Measurements from ENCODE around the gene LCN1. TPM values are rescaled to one million over a fixed set of nuclear protein-coding genes. Genes with fewer than 3 reads are reported as not detected.
A peak's percentile ranks its signal among the peaks of the same experiment; 100 is the strongest.

The LCN1 gene
- total RNA-seq, 1 experiment from 2014 or later = not detected

DNA sequence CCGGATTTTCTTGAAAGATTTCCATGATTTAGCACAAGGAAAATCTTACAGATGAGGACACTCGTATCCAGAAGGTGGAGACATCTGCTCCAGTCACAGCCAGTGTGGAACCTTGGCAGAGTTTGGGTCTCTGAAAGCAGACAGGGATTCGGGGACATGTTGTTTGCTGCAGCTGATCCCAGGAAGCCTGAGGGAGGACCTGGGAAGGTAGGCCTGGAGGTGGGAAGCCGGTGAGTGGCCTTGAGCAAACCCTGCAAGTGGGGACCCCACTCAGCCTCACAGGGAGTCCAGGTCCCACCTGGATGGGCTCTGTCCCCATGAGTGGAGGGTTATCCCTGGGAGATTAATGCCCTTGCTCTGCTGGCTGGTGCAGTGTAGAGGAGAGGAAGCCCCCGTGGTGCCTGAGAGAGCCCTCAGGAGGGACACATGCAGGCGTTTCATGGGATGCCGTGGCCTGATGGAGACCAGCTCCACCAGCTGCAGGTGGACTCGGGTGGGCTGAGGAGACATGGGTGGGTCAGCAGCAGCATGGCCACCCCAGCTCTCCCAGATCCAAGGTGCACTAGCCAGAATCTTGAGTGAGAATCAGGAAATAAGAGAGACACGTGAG, 12.9 kb upstream of the LCN1 start:
- Histone ChIP-seq H3K9me3 (ENCODE audit: control insufficient read depth, low read depth, low read length) (no peaks in the 10 kb centered on the region), H2AFZ (ENCODE audit: low read length) (no peak overlapping the region), H2BK20ac (ENCODE audit: low read depth, low read length, poor library complexity, severe bottlenecking) (no peak overlapping the region), H3K27ac (ENCODE audit: insufficient read length, low read depth, low read length) (no peak overlapping the region), H4K20me1 (ENCODE audit: control insufficient read depth, insufficient read depth, insufficient read length) (no peaks in the 10 kb centered on the region), H3K9ac (ENCODE audit: extremely low read depth, insufficient read length, low read length) (no peak overlapping the region), H3K23ac (ENCODE audit: insufficient read length, low read depth, low read length) (no peak overlapping the region), H3K56ac (ENCODE audit: insufficient read length, low read depth, low read length) (no peak overlapping the region), H3T11ph (ENCODE audit: low read length) (no peak overlapping the region), H4K5ac (ENCODE audit: insufficient read length, low read depth, low read length) (no peak overlapping the region), H3K79me1 (ENCODE audit: insufficient read depth, low read depth, low read length, poor library complexity, severe bottlenecking) (no peaks in the 10 kb centered on the region), H2BK5ac (ENCODE audit: insufficient read length, low read length) (no peak overlapping the region), H2BK15ac (ENCODE audit: low read depth, low read length) (no peak overlapping the region), H4K8ac (replicated peaks; ENCODE audit: insufficient read length, low read depth, low read length) (no peak overlapping the region), H2BK12ac (ENCODE audit: insufficient read length, low read depth, low read length) (no peak overlapping the region), H3K4me2 (ENCODE audit: insufficient read depth, insufficient read length, low read length) (no peak overlapping the region), H3K4ac (ENCODE audit: low read depth, low read length) (no peak overlapping the region), H2AK5ac (ENCODE audit: insufficient read length, low read length) (no peak overlapping the region), H3K4me1 (ENCODE audit: insufficient read depth, low read length) (0 out of 2 replicates have a peak, but pooled peaks cover 2% of the 10 kb centered on the region), H3K27me3 (ENCODE audit: insufficient read depth, low read length) (no peaks in the 10 kb centered on the region), H3K79me2 (ENCODE audit: insufficient read depth, low read length) (no peaks in the 10 kb centered on the region), H4K91ac (ENCODE audit: insufficient read length, low read depth, low read length) (no peak overlapping the region), H2BK120ac (ENCODE audit: low read depth, low read length, poor library complexity, severe bottlenecking) (no peak overlapping the region), H3K23me2 (ENCODE audit: insufficient read length, low read depth, low read length, poor library complexity, severe bottlenecking) (no peaks in the 10 kb centered on the region), H3K14ac (ENCODE audit: insufficient read depth, low read length) (no peak overlapping the region), H3K18ac (ENCODE audit: insufficient read length, low read depth, low read length) (no peak overlapping the region)
- no peaks in the 10 kb centered on the region; a peak in 1 of 5 replicates for H3K9me3 Mint-ChIP-seq
- no peaks in the 10 kb centered on the region for H3K27me3 Mint-ChIP-seq (ENCODE audit: low read depth)
- TF ChIP-seq, protein P1, sequence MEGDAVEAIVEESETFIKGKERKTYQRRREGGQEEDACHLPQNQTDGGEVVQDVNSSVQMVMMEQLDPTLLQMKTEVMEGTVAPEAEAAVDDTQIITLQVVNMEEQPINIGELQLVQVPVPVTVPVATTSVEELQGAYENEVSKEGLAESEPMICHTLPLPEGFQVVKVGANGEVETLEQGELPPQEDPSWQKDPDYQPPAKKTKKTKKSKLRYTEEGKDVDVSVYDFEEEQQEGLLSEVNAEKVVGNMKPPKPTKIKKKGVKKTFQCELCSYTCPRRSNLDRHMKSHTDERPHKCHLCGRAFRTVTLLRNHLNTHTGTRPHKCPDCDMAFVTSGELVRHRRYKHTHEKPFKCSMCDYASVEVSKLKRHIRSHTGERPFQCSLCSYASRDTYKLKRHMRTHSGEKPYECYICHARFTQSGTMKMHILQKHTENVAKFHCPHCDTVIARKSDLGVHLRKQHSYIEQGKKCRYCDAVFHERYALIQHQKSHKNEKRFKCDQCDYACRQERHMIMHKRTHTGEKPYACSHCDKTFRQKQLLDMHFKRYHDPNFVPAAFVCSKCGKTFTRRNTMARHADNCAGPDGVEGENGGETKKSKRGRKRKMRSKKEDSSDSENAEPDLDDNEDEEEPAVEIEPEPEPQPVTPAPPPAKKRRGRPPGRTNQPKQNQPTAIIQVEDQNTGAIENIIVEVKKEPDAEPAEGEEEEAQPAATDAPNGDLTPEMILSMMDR (conservative IDR thresholded peaks at IDR 0.05) = no peak
- peaks cover 6 to 19% (median 18%) of the 10 kb centered on the region in 3 experiments; a peak in 6 of 7 replicates for H3K36me3 Mint-ChIP-seq (ENCODE audit: insufficient read depth in 1 of 3, low read depth in 3 of 3)
- peaks cover 5 to 11% of the 10 kb centered on the region in 2 experiments; a peak in 1 of 4 replicates for H3K4me1 Mint-ChIP-seq
- H3K27ac Mint-ChIP-seq = no peak overlapping the region; a peak in 2 of 7 replicates
- H3K4me3 Mint-ChIP-seq = no peak overlapping the region
- WGBS (ENCODE audit: extremely low coverage, insufficient read length, low lambda C conversion rate) = no CpG with 5 or more reads among the region's 9 CpGs
- DNase-seq = peak; percentile 23
